Esophagus muscularis mucosa (tissue), 4 donors: ENCODE results near the gene XRCC3. TPM values are rescaled to one million over a fixed set of nuclear protein-coding genes. Genes with fewer than 3 reads are reported as not detected.
A peak's percentile ranks its signal among the peaks of the same experiment; 100 is the strongest.

Experiments
- DNase-seq: peaks from one replicate; pipeline ENCODE4 v3.0.0-alpha.2; 2017; ENCODE audit errors: extremely low spot score
- H3K27ac ChIP-seq, 4 donors: fragments of 200-600 bp; sonication (generic); replicated peaks in 1 of 4; 1 replicate in 3 of 4; 2 replicates in 1 of 4; pipeline ENCODE4 v1.5.1; 2016 to 2019; ENCODE audit warnings: mild to moderate bottlenecking in 1 of 4
- H3K27me3 ChIP-seq, 4 donors: fragments of 200-600 bp; sonication (generic); one replicate each; pipeline versions ENCODE4 v1.5.1 to v1.6.0; 2016 to 2019
- H3K36me3 ChIP-seq, 4 donors: fragments of 200-600 bp; sonication (generic); one replicate each; pipeline ENCODE4 v1.5.1; 2016 to 2019
- H3K4me1 ChIP-seq, 4 donors: fragments of 200-600 bp; sonication (generic); one replicate each; pipeline ENCODE4 v1.5.1; 2016 to 2019
- H3K4me3 ChIP-seq, 4 donors: fragments of 200-600 bp; sonication (generic); 1 replicate in 2 of 4; 2 replicates in 2 of 4; pipeline ENCODE4 v1.5.1; 2016 to 2019; ENCODE audit warnings: mild to moderate bottlenecking in 4 of 4, moderate library complexity in 1 of 4
- H3K9me3 ChIP-seq, 4 donors: fragments of 200-600 bp; sonication (generic); 1 replicate in 3 of 4; 2 replicates in 1 of 4; pipeline ENCODE4 v1.5.1; 2016 to 2019
- EP300 ChIP-seq: sonication (generic); formaldehyde crosslinking; IDR thresholded peaks from one replicate; pipeline ENCODE4 v1.6.1; 2017; ENCODE audit warnings: antibody characterized with exemption
- POLR2A ChIP-seq: fragments of 450-650 bp; IDR thresholded peaks from one replicate; pipeline ENCODE4 v1.6.1; 2017; ENCODE audit warnings: antibody characterized with exemption, moderate library complexity, mild to moderate bottlenecking, low read depth
- POLR2AphosphoS5 ChIP-seq, 2 donors: sonication (generic); formaldehyde crosslinking; IDR thresholded peaks; one replicate each; pipeline ENCODE4 v1.6.1; 2017; ENCODE audit warnings: antibody characterized with exemption in 2 of 2
- WGBS: methylation state at CpG from one replicate; pipeline ENCODE4 v1.1.5; 2018; 5-methylcytosine and 5-hydroxymethylcytosine counted together
- intact Hi-C: fragments of 100-400 bp; cut with DNase I; formaldehyde crosslinking; loops from one replicate; pipeline ENCODE4 v1.15.1; 2023
- total RNA-seq, 4 donors: library from RNA; depleted of rRNA; stranded (reverse); fragments of >200 nt; gene quantifications; one replicate each; pipeline versions ENCODE4 v1.1.0 to v1.2.1, GENCODE V29; 2016
- TF ChIP-seq, protein P1 (sequence below), 3 experiments: fragments of 200-600 bp in 2 of 3; fragments of 450-650 bp in 1 of 3; sonication (generic) in 2 of 3; IDR thresholded peaks; one replicate each; pipeline ENCODE4 v1.5.1; 2017 to 2019; ENCODE audit warnings: antibody characterized with exemption in 3 of 3, mild to moderate bottlenecking in 2 of 3, moderate library complexity in 1 of 3

Gene XRCC3
- total RNA-seq, 4 donors from 2014 or later, result 1.6 to 5.4 (median 2.1) TPM

DNA sequence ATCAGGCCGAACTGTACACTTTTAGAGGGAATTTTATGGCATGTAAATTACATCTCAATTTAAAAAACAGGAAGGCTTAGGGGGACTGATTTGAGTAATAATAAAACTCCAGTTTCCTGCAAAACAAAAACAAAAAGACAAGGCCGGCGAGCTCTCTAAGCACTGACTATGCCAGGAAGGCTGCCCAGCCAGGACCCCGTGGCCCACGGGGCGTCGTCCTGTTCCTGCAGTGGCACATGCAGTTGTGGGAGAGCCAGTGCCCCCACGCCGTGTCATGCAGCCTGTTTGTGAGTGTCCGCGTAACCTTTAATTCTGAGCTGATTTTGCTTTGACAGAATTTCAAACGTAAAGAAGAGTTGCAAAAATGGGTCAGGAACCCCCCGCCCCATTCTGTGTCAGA, 10.5 kb downstream of the XRCC3 start:
- peak overlapping the region; percentile 23 to 74 (median 53) for H3K27ac ChIP-seq
- peaks cover 21 to 78% (median 73%) of the 10 kb centered on the region in 4 donors for H3K36me3 ChIP-seq
- no peak overlapping the region for H3K4me3 ChIP-seq
- H3K27me3 ChIP-seq, result no peaks in the 10 kb centered on the region
- intact Hi-C loops, result no loop called here
- TF ChIP-seq POLR2A, result no peak
- WGBS, result 61% methylated on average over 13 of the region's 13 CpGs
- peaks cover 38 to 77% (median 61%) of the 10 kb centered on the region in 4 donors for H3K4me1 ChIP-seq
- no peak for DNase-seq
- no peaks in the 10 kb centered on the region for H3K9me3 ChIP-seq

DNA sequence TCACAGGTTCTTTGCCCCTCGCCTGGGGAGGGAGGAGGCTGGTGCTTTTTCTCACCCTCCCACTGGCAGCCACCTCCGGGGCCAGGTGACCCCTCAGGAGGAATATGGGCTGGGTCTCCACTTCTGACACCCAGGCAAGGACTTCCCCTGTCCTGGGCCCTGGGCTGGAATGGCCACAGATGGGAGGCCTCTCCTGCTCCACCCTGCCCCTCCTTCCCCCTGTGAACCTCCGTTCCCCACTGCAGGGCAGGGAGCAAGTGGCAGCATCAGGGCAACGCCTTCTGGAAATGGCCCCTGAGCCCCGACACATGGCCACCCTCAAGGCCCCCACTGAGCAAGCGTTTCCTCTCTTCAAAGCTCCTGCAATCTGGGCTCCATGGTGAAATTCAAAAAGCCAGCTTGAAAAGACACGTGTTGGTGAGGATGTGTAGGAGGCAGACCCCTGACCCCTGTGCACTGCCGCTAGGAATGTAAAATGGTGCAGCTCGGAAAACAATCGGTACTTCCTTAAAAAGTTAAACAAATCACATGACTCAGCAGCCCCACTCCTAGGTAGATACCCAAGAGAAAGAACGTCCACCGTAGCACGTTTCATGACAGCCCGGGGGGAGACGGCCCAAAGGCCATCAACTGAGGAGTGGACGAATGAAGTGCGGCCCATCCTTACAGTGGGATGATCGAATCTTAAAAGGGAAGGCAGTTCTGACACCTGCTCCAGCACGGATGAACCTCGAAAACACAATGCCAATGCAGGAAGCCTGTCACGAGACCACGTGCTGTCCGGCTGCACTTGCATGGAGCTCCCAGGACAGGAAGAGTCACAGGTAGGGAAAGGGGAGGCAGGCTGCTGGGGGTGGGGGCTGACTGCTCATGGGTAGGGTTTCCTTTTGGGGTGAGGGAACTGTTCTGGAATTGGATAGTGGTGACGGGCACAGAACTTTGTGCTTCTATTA, 11.5 kb downstream of the XRCC3 start:
- Histone ChIP-seq H3K4me1 (peaks cover 41 to 75% (median 62%) of the 10 kb centered on the region in 4 donors), H3K9me3 (no peaks in the 10 kb centered on the region), H3K4me3 (no peak overlapping the region), H3K36me3 (peaks cover 26 to 85% (median 82%) of the 10 kb centered on the region in 4 donors), H3K27ac (peak overlapping the region in 2 of 4 donors; percentile 64 to 74), H3K27me3 (no peaks in the 10 kb centered on the region)
- TF ChIP-seq POLR2A (no peak), POLR2AphosphoS5 (IDR thresholded peaks at IDR 0.05) (no peak), EP300 (no peak)
- TF ChIP-seq, protein P1, sequence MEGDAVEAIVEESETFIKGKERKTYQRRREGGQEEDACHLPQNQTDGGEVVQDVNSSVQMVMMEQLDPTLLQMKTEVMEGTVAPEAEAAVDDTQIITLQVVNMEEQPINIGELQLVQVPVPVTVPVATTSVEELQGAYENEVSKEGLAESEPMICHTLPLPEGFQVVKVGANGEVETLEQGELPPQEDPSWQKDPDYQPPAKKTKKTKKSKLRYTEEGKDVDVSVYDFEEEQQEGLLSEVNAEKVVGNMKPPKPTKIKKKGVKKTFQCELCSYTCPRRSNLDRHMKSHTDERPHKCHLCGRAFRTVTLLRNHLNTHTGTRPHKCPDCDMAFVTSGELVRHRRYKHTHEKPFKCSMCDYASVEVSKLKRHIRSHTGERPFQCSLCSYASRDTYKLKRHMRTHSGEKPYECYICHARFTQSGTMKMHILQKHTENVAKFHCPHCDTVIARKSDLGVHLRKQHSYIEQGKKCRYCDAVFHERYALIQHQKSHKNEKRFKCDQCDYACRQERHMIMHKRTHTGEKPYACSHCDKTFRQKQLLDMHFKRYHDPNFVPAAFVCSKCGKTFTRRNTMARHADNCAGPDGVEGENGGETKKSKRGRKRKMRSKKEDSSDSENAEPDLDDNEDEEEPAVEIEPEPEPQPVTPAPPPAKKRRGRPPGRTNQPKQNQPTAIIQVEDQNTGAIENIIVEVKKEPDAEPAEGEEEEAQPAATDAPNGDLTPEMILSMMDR (IDR thresholded peaks at IDR 0.05), result no peak
- WGBS, result 74% methylated on average over 24 of the region's 24 CpGs
- intact Hi-C loops, result no loop called here
- no peak for DNase-seq

DNA sequence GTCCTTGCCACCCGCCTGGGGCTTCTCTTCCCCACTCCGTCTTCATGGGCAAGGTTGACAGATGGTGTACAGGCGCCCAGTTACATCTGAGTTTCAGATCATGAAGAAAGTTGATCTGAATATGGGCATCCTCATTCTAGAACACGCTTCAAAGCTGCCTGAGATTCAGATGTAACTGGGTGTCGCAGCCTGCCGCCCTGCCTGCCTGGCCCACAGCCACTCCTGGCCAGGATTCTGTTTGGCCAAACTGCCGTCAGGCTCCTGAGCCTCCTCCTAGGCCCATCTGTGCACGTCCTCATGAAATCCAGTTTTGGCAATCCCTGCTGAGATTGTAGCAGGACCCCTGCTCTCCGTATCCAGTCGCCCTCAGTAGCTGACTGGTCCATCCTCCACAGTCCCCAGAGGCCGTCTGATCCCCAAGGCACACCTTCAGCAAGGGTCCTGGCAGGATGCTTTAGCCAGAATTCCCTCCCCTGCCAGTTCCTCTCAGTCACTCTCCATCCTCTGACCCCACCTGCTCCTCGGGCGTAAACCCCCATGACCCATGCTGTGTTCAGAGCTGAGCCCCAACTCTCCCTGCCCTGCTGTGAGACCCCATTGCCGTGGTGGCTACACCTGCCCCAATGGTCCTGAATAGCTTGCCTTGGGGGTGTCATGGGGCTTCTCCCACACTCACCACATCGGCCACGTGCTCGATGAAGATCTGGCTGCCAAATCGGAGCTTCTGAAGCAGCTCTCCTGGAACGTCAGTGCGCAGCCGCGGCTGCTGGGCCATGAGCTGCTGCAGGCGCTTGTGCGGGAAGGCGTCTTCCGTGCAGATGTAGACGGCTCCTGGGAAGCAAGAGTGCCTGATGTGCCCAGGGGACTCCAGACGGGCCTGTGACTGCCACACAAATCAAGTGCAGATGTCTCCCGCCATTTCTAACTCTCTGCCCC, 12.5 kb downstream of the XRCC3 start:
- no peaks in the 10 kb centered on the region for H3K27me3 ChIP-seq
- no peaks in the 10 kb centered on the region for H3K9me3 ChIP-seq
- TF ChIP-seq, protein P1 (IDR thresholded peaks at IDR 0.05), result no peak
- TF ChIP-seq EP300 (no peak), POLR2AphosphoS5 (IDR thresholded peaks at IDR 0.05) (no peak), POLR2A (no peak)
- no peak overlapping the region for H3K4me3 ChIP-seq
- peaks cover 44 to 75% (median 63%) of the 10 kb centered on the region in 4 donors for H3K4me1 ChIP-seq
- intact Hi-C loops, result no loop called here
- H3K36me3 ChIP-seq, result peaks cover 26 to 93% (median 91%) of the 10 kb centered on the region in 4 donors
- DNase-seq, result no peak
- WGBS, result 87% methylated on average over 25 of the region's 29 CpGs
- H3K27ac ChIP-seq, result peak overlapping the region in 1 of 4 donors; percentile 8

DNA sequence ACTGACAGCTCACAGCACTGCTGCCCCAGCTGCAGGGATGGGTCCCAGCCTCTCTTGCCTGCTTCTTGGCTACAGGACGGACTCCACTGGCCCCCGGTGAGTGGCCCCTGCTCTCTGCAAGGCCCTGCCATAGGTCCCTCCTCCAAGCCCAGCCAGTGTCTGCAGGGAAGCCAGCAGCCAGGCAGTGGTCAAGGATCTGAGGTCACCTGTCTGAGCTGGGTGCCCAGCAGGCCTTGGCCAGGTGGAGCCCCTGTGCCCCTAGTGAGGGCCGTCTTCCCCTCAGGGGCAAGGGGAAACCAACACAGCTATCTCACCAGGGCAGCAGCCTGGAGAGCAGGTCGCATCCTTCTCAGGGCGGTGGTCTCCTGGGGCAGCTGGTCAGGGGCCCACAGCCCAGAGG, 13.2 kb downstream of the XRCC3 start:
- TF ChIP-seq EP300 (no peak), POLR2A (no peak), POLR2AphosphoS5 (IDR thresholded peaks at IDR 0.05) (no peak)
- TF ChIP-seq, protein P1 (IDR thresholded peaks at IDR 0.05), result no peak
- peaks cover 51 to 79% (median 69%) of the 10 kb centered on the region in 4 donors for H3K4me1 ChIP-seq
- DNase-seq, result no peak
- 95% methylated on average over 5 of the region's 5 CpGs for WGBS
- H3K4me3 ChIP-seq, result no peak overlapping the region
- H3K27ac ChIP-seq, result no peak overlapping the region
- intact Hi-C loops, result no loop called here
- H3K36me3 ChIP-seq, result peaks cover 26 to 98% (median 88%) of the 10 kb centered on the region in 4 donors
- no peaks in the 10 kb centered on the region for H3K27me3 ChIP-seq
- no peaks in the 10 kb centered on the region for H3K9me3 ChIP-seq
